GM12891 (cell line): ENCODE data around the gene CDCA7.

Experiments used
- DNase-seq: peaks from one replicate; pipeline ENCODE4 v3.0.0; 2011; ENCODE audit warnings: low spot score; ENCODE audit not compliant: insufficient read length
- FAIRE-seq: peaks from 2 replicates; lab custom pipeline; 2011; peaks lifted over from hg19 to GRCh38; lab: Jason Lieb, UNC
- PAX5 ChIP-seq: IDR thresholded peaks from 2 replicates; pipeline ENCODE4 v1.6.1; 2011; ENCODE audit warnings: low read length, moderate library complexity, mild to moderate bottlenecking; ENCODE audit not compliant: insufficient read depth, severe bottlenecking
- POLR2A ChIP-seq: IDR thresholded peaks from 2 replicates; pipeline ENCODE4 v1.6.1; 2011; ENCODE audit warnings: low read depth, low read length, control low read depth
- POLR2AphosphoS5 ChIP-seq: IDR thresholded peaks from 2 replicates; pipeline ENCODE4 v1.6.1; 2011; ENCODE audit warnings: low read depth, low read length, control low read depth
- POU2F2 ChIP-seq: IDR thresholded peaks from 2 replicates; pipeline ENCODE4 v1.6.1; 2011; ENCODE audit warnings: low read depth, mild to moderate bottlenecking, control low read depth, low read length, moderate library complexity
- SPI1 ChIP-seq: IDR thresholded peaks from 2 replicates; pipeline ENCODE4 v1.6.1; 2011; ENCODE audit warnings: low read depth, low read length, control low read depth
- TAF1 ChIP-seq: IDR thresholded peaks from 2 replicates; pipeline ENCODE4 v1.6.1; 2011; ENCODE audit warnings: low read depth, low read length, control low read depth

CDCA7 gene

GRCh38 chr2:173390036-173390435 lies 35.4 kb downstream of the CDCA7 start:
- TF ChIP-seq POLR2A (no peak), PAX5 (no peak), SPI1 (no peak), TAF1 (no peak), POU2F2 (no peak), POLR2AphosphoS5 (no peak)
- FAIRE-seq (no peak), DNase-seq (no peak)

- no peak for TF ChIP-seq POU2F2
- no peak for TF ChIP-seq PAX5
- no peak for TF ChIP-seq SPI1
- no peak for TF ChIP-seq POLR2AphosphoS5
- no peak for TF ChIP-seq TAF1
- no peak for TF ChIP-seq POLR2A
- DNase-seq = no peak
These were observed 38.1 kb downstream of the CDCA7 start for GRCh38 chr2:173392731-173393130.

DNA sequence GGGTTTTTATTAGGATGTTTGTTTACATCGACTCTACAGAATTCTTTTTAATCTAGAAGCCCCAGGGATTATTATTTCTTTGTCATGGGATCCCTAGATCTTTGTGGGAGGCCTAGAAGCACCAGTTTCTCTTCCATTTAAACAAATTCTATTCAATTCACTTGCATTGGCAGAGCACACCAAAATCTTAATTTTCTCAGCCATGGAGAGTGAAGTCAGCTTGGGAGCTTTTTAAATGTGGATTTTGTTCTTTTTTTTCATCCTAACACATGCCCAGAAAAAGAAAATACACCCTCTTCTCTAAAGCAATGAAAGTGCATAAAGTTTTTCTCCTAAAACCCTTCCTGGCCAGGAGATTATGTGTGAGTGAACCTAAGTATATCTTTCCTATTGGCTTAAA lies 38.5 kb downstream of the CDCA7 start:
- TF ChIP-seq POLR2A (no peak), SPI1 (no peak), POLR2AphosphoS5 (no peak), POU2F2 (no peak), PAX5 (no peak), TAF1 (no peak)
- DNase-seq (no peak), FAIRE-seq (no peak)

More at GRCh38 chr2:173392731-173393130, 38.1 kb downstream of the CDCA7 start:
- FAIRE-seq = no peak

DNA sequence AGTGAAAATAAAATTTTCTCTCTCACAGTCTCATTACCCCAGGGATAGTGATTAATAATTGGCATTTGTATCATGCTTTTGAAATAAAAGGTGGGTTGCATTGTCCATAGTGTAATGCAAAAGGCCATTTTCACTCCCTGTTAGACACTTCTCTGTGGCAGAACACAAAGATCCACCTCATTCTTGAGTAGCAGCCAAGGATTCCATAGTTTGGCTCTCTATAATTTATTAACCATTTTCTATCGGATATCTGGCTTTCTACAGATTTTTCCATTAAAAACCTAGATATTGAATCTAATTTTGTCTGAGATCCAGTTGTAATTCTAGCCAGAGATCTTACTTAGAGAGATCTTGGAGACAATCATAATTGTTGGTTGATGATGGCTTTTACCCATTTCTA lies 39.0 kb downstream of the CDCA7 start:
- TF ChIP-seq POLR2A = no peak
- no peak for DNase-seq
- FAIRE-seq = no peak

GRCh38 chr2:173394091-173394974 lies 39.7 kb downstream of the CDCA7 start:
- DNase-seq (no peak), FAIRE-seq (no peak)
- TF ChIP-seq TAF1 = no peak
- TF ChIP-seq POLR2AphosphoS5 = no peak
- TF ChIP-seq SPI1 = no peak
- no peak for TF ChIP-seq PAX5
- TF ChIP-seq POU2F2 = no peak
- no peak for TF ChIP-seq POLR2A

DNA sequence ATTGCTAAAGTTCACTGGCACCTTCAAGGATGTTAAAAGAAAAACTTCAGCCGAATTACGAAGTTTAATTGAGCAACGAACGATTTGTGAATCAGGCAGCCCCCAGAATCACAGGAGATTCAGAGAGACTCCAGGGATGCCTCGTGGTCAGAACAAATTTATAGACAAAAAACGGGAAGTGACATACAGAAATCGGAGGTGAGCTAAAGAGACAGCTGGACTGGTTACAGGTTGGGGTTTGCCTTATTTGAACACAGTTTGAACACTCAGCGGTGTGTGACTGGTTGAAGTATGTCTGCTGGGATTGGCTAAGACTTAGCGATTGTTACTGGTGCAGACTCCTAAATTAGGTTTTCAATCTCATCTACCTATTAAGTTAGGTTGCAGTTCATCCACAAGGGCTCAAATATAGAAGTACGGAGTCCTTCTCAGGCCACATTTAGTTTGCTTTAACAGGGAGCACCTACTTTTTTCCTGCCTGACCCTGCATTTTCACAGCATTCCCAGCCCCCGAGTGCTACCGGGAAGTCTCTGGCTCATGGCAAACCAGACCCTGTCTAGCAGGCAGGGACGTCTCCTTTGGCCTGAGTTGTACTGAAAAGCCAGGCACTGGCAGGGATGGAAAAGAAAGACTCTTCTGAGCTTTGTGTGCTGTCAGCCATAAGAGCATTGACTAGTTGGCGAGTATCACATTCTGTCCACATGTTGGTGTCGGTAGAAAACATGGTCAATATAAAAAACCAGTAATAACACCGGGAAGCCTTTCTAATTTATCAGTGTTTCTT lies 41.1 kb downstream of the CDCA7 start:
- DNase-seq (no peak), FAIRE-seq (no peak)
- TF ChIP-seq PAX5 (no peak), TAF1 (no peak), SPI1 (peak; percentile 47), POLR2A (no peak)

- no peak for DNase-seq
- FAIRE-seq = no peak
- TF ChIP-seq PAX5 (no peak), POU2F2 (no peak), TAF1 (no peak), POLR2A (no peak), SPI1 (no peak), POLR2AphosphoS5 (no peak)
These were observed 42.9 kb downstream of the CDCA7 start for GRCh38 chr2:173397539-173397938.

DNA sequence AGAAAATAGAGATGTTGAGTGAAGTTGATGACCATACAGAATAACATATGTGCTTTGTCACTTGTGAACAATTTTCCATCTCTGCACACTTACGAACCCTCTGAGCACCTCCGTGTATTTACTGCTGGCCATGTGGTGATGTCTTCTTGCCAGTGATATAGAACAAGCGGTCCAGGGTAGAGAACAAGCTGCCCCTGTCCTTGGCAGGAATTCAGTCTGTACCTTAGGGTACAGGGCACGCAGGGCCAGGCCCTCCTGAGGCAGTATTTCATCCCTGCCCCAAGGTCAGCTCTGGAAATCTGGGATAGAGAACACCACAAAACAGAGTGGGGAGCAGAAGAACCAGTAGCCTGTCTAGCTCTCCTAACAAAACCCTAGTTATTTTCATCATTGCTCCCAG lies 44.6 kb downstream of the CDCA7 start:
- no peak for TF ChIP-seq POLR2A
- TF ChIP-seq POLR2AphosphoS5 = no peak
- no peak for TF ChIP-seq SPI1
- no peak for TF ChIP-seq POU2F2
- TF ChIP-seq PAX5 = no peak
- TF ChIP-seq TAF1 = no peak

GRCh38 chr2:173400760-173401159 lies 46.1 kb downstream of the CDCA7 start:
- DNase-seq (no peak), FAIRE-seq (no peak)
- TF ChIP-seq SPI1 (no peak), PAX5 (no peak), POLR2A (no peak), TAF1 (no peak), POU2F2 (no peak), POLR2AphosphoS5 (no peak)

More for the DNA sequence above, 44.6 kb downstream of the CDCA7 start:
- DNase-seq (no peak), FAIRE-seq (no peak)
